Hindlimb muscle (tissue), 1 donor: Measurements from ENCODE around the gene ALDH9A1. TPM values are rescaled to one million over a fixed set of nuclear protein-coding genes. Genes with fewer than 3 reads are reported as not detected.
"Not testable (repeated sequence)": the region's sequence is repeated elsewhere in the genome, so short reads cannot be mapped to it uniquely, and the experiment has no call there.

ENCODE experiments used
- DNase-seq: peaks from one replicate; pipeline ENCODE4 v3.0.0-alpha.2; 2013
- polyA plus RNA-seq: library from polyadenylated mRNA; unstranded; fragments of 120-200 nt; gene quantifications from one replicate; pipeline ENCODE4 v1.2.1, GENCODE V29; 2013; ENCODE audit not compliant: insufficient read length

Gene ALDH9A1
- polyA plus RNA-seq, 1 donor: 45.9 TPM

- DNase-seq: no peak
Measured at GRCh38 chr1:165686121-165686970, 12.0 kb downstream of the ALDH9A1 start.

DNA sequence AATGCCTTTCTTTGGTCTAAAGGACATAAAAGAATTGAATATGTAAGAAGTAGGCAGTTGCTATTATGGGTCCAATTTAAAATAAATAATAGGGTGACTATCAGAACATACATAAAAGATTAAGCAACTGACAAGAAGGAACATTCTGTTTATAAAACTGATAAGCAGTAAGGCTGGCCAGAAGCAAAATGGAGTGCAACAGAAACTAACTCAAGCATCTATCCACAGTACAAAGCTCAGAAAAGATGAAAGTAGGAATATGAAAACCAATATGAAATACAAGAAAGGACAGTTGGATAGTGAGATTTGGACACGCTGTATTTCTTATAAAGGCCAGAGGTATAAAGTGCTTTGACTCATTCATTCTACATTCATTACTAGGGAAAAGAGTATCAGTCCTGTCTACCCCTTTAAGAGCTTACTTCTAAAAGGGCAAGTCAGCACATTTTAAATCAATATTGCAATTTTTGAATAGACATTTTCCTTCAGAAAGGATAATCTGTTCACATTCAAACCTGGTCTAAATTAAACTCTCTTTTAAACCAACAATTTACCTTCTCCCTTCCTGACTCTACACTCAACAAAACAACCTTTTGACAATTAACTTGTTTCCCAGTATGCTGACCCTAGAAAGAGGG, 14.4 kb downstream of the ALDH9A1 start:
- no peak for DNase-seq

DNA sequence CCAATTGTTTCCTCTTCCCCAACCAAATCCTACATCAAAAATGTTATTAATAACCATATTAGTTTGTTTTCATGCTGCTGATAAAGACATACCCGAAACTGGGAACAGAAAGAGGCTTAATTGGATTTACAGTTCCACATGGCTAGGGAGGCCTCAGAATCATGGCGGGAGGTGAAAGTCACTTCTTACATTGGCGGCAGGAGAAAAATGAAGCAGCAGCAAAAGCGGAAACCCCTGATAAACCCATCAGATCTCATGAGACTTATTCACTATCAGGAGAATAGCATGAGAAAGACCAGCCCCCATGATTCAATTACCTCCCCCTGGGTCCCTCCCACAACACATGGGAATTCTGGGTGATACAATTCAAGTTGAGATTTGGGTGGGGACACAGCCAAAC, 17.6 kb downstream of the ALDH9A1 start:
- not testable (repeated sequence) for DNase-seq

DNA sequence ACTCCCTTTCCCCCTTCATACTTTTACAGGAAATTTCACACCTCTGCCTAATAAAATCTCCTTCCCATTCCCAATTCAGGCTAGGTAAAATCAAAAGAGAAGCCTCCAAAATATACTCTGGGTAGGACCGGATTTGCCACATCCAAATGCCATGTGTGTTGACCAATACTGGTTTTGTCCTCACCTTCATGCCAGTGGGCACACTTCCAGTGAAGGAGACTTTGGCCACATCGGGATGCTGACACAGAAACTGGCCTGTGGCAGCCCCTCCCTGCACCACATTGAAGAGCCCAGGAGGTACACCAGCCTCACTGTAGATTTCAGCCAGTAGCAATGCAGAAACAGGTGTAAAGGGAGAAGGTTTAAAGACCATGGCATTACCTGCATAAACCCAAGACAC, 18.1 kb downstream of the ALDH9A1 start:
- DNase-seq: no peak

DNA sequence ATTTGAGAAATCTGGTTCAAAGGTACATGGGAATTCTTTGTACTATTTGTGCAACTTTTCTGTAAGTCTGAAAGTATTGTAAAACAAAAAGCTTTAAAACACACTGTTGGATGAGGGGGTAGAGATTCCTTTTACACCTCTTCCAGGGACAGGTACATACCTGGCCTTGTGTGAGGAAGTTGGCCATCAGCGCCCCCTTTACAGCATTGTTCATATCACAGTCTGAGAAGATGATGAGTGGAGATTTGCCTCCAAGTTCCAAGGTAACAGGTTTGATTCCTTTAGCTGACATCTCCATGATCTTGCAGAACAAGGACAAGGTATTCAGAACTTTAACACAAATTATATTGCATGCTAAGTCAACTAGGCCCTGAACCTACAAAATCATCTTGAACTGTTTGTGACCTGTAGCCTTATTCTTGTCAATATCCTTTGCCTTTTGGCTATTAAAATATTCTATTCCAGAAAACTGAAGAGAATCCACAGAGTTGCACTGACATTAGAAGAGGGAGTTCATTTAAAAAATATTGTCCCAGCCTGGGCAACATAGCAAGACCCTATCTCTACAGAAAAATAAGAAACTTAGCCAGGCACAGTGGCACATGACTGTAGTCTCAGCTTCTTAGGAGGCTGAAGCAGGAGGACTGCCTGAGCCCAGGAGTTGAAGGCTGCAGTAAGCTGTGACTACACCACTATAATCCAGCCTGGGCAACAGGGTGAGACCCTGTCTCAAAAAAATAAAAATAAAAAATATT, 18.9 kb downstream of the ALDH9A1 start:
- no peak for DNase-seq

GRCh38 chr1:165678509-165678908, 19.9 kb downstream of the ALDH9A1 start:
- DNase-seq: no peak

- no peak for DNase-seq
Measured at GRCh38 chr1:165675794-165676193, 22.6 kb downstream of the ALDH9A1 start.

- no peak for DNase-seq
Measured at GRCh38 chr1:165674599-165674998, 23.8 kb downstream of the ALDH9A1 start.

- no peak for DNase-seq
Measured at GRCh38 chr1:165671526-165671925, 26.8 kb downstream of the ALDH9A1 start.

DNA sequence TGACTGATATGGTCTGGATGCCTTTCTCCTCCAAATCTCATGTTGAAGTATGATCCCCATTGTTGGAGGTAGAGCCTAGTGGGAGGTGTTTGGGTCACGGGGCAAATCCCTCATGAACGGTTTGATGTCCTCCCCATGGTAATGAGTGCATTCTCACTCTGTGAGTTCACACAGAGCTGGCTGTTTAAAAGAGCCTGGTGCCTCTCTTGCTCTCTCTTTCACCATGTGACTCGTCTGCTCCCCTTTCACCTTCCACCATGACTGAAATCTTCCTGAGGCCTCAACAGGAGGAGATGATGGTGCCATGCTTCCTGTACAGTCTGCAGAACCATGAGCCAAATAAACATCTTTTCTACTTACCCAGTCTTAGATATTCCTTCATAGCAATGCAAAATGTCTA, 30.2 kb downstream of the ALDH9A1 start:
- DNase-seq: no peak

DNA sequence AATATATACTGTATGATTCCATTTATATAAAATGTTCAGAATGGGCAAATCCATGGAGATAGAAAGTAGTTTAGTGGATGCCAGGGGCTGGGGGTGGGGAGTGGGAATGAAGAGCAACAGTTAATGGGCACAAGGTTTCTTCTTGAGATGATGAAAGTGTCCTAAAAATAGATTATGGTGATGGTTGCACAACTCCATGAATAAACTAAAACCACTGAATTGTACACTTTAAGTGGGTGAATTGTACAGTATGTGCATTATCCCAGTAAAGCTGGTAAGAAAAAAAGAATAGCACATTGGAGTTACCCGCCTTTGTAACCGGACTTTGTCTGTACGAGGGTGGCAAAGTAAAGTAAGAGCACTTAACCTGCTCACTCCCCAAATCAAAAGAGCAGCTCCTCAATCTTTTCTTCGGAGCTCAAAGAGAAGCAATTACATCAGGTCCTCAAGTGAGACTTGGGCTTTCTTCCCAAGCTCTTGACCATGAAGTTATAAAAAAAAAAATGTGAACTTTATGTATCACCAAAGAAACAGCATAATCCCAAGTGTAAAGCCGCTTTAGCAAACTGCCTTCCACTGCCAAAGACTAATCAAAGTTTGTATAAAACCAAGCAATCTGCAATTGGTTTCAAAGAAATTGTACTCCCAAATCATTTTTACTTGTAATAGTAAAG, 32.1 kb downstream of the ALDH9A1 start:
- no peak for DNase-seq

DNA sequence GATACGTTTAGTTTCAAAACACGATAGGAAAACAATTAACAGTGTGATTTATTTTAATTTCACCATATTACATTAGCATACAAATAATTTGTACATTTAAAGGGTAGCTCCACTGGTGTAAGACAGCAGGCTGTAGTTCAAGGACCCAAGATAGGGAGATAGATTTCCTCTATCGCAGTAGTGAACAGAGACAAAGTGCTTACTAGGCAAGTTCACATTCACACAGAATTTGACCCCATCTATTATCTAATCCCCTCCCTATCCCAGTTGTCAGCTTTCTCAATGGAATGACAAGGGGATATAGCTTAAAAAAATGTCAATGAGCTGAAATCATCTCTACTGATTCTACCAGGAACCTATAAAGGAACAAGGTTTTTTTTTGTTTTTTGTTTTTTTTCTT, 36.2 kb downstream of the ALDH9A1 start:
- DNase-seq: no peak

DNA sequence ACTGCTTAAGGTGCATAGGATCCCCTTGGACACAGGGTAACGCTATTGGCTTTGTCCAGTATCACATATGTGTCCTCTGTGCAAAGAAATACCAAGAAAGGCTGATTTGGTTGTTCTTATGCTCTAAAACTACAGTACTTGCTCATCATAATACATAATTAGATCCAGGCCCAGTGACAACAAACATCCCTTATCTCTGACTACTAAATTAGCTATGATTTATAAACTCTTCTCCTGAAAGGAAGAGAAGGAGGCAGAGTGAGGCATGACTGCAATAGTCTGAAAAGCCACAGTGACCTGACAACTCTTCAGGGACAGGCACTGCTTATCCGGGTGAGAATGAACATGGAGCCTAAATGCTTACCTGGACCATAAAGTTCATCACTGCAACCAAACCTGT, 36.7 kb downstream of the ALDH9A1 start:
- DNase-seq: no peak

DNA sequence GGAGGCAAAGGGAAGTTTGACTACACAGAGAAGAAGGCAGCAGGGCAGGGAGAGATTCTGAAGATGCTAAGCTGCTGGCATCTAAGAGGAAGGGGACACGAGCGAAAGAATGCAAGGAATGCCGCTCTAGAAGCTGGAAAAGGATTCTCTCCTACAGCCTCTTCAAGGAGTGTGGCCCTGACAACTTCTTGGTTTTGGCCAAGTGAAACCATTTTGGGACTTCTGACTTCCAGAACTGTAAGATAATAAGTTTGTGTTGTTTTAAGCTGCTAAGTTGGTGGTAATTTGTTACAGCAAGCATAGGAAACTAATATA, 38.8 kb downstream of the ALDH9A1 start:
- DNase-seq: no peak

DNA sequence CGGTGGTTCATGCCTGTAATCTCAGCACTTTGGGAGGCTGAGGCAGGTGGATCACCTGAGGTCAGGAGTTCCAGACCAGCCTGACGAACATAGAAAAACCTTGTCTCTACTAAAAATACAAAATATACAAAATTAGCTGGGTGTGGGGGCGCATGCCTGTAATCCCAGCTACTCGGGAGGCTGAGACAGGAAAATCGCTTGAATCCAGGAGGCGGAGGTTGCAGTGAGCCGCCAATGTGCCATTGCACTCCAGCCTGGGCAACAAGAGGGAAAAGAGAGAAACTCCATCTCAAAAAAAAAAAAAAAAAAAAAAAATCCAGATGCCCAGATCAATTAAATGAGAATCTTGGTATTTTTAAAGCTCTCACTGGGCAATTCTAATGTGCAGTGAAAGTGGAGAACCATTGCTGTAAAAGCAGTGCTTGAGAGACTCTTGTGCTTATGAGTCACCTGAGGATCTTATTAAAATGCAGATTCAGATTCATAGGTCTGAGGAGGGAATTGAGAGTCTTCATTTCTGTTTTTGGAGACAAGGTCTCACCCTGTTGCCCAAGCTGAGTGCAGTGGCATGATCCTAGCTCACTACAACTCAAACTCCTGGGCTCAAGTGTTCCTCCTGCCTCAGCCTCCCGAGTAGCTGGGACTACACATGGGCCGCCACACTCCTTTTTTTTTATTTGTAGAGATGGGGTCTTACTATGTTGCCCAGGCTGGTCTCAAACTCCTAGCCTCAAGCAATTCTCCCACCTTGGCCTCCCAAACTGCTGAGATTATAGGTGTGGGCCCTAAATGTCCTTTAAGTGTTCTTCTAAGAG, 39.4 kb downstream of the ALDH9A1 start:
- not testable (repeated sequence) for DNase-seq

DNA sequence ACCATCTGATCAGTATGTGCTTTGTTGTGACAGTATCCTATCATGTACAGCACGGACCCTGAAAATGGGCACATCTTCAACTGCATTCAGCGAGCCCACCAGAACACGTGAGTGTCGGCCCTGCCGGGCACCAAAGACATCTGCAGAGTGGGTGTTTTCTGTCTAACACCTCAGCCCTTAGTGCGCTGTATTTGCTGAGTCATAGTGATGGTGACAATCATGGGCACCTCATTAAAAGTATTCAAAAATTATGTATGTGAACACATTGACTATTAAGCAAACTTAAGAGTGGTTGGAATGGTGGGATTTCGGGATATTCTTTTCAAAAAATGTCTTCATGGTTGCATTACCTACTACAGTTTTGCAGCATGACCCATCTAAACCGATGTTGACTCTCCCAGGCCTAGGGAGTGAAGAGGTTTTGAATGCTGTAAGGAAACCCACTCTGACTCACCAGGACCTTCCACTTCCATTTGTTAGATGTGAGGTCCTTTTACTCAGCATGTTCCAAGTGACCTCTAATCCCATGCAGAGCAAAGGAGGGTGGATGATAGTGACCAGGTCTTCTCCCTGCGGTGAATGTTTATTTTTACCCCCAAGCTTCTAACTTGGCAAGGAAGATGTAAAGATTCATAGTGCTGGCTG, 47.3 kb downstream of the ALDH9A1 start:
- no peak for DNase-seq

GRCh38 chr1:165648919-165649572, 49.3 kb downstream of the ALDH9A1 start:
- DNase-seq: no peak

- DNase-seq: no peak
Measured at GRCh38 chr1:165647970-165648369, 50.4 kb downstream of the ALDH9A1 start.

DNA sequence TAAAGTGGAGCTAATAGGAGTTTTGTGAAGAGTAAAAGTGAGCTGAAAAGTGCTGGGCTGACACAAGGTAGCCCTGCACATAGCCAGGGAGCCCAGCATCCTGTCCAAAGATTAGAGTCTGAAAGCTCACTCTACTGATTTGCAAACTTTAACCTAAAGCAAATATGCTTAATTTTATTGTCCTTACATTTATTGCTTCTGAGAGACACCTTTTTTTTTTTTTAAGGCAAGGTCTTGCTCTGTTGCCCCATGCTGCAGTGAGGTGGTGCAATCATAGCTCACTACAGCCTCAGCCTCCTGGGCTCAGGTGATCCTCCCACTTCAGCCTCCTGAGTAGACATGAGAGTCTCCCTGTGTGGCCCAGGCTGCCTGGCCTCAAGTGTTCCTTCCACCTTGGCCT, 50.8 kb downstream of the ALDH9A1 start:
- DNase-seq: no peak

DNA sequence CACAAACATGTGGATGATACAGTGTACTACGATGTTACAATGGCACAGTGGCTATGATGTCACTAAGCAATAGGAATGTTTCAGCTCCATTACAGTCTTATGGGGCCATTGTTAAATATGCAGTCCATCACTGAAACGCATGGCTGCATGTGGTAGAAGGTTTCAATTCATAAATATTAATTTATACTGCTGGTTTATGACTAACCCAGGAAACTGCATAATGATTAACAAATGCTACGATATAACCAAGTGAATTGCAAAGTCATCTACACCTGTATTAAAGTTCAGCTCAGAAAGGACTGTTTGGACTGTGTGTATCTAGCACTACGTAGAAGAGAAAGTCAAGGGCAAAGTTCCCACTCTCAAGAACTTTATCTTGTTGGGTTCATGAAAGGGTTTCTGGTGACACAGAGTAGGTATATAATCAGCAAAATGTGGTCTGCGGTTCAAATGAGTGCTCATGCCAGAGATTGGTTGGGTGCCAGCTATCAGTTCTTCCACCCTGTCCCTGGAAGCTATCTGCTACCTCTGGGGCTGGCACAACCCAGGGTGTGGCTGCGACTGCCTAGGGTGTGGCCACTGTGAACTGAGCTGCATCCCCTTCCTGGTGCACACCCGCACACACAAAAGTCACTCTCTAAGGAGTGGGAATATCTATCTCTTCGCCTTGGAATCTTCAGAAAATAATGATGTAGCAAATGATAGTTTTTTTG, 52.6 kb downstream of the ALDH9A1 start:
- DNase-seq: no peak
